ENCODE data around the gene SH3BP5L. TPM values are rescaled to one million over a fixed set of nuclear protein-coding genes. Genes with fewer than 3 reads are reported as not detected.

SH3BP5L gene
- total RNA-seq, 4 donors from 2014 or later: 23.5 to 41.2 (median 29.4) TPM

DNA sequence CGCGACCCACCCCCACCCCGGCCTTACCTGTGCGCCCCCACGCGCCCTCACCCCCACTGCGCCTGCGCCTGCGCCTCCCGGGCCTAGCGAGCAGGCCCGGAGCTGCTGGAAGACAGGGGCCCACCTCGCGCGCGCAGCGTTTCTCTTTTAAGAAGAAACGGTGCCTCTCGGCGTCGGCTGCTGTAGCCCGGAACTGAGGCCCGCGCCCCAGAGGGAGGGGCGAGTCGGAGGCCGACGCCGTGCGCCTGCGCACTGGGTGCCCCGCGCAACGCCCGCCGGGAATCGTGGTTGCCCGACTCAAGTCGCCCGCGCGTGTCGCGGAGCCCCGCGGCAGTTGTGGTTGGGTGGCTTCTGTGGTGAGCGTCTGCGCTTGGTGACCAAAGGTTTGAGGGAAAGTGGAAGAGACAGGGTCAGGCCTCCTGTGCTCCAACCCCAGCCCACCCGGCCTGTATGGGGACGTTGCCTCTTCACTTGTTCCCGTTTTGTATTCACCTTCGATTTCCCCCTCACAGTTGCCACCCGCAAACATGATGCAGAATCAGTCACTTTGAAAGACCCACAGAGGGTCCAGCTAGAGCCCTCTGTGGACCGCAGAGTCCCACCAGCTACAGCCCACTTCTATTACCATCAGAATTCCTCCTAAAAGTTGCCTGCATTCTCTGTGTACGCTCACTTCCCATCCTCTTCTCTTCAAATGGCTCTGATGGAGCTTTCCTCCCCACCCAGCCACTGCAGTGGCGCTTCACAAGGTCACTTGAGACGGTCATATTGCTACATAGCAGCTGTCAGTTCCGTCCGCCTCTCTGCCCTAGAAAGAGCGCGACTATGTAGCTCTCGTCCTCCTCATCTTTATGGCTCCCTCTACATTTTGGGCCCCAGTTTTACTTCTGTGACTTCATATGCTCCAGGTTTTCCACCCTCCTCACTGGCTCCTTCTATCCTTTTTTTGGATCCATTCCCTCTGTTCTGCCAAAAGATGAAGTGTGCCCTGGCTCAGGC lies 33.5 kb upstream of the SH3BP5L start, which contains the start of gene ZNF692:
Gene ZNF692 (minus strand): TSS at position 195 of the 999 bp plus-strand sequence. CDS start 776 bp downstream, outside the sequence.
- 6% methylated on average over 47 of the region's 62 CpGs for whole genome bisulfite sequencing
- Histone ChIP-seq H3K4me3 (peak within 1 kb of the TSS; percentile 62), H3K27me3 (no peaks in the 10 kb centered on the region), H3K27ac (peak within 1 kb of the TSS; percentile 89), H3K36me3 (peaks cover 10% of the 10 kb centered on the region), H3K4me1 (peaks cover 43% of the 10 kb centered on the region), H3K9me3 (no peaks in the 10 kb centered on the region)
- DNase-seq (ENCODE audit: low spot score in 2 of 2): peak; percentile 98
- TF ChIP-seq CTCF (IDR thresholded peaks at IDR 0.05): no peak
- peak; percentile 42 to 68 for TF ChIP-seq POLR2A (IDR thresholded peaks at IDR 0.05)
- TF ChIP-seq EP300 (IDR thresholded peaks at IDR 0.05): no peak
- peak in 1 of 3 donors; percentile 65 for TF ChIP-seq POLR2AphosphoS5 (IDR thresholded peaks at IDR 0.05)

DNA sequence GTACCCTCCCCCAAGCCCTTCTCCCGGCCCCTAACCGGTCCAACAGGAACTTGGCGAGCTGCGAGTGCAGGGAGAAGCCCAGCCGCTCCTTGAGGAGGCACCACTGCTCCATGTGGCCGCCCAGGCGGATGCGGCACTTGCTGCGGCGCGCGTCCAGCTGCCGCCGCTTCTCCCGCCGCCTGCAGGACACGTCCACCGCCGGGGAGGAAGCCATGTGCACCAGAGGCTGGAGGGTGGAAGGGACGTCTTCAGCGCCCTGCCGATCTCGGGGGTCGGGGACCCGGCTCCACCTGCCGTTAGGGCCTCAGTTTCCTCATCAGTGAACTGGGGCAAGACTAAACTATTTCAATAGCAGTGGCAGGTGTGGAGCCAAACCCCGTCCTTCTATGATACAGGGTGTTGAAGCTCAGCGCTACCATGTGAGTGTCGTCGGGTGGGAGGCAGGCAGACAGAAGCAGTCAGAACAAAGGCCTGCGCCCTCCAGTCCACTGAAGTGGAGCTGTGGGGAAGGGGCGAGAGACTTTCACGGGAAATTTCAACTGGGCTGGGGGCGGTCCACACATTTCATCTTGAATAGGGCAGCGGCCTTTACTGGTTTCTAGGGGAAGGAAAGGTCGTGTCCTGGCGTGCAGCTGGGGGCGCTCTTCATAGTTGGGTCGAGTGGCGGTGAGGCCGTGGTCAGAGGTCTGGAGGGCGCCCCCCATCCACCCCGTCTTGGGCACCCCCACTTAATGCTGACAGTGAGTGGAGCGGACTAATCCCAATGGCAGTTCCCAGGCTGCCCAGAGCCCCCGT lies 32.6 kb upstream of the SH3BP5L start:
- WGBS: 1% methylated on average over 18 of the region's 45 CpGs
- peak overlapping the region; percentile 89 for H3K27ac ChIP-seq
- DNase-seq (ENCODE audit: low spot score in 2 of 2): peak in 1 of 2 donors; percentile 81

GRCh38 chr1:248857749-248858095 lies 32.0 kb upstream of the SH3BP5L start:
- TF ChIP-seq POLR2AphosphoS5 (IDR thresholded peaks at IDR 0.05): no peak
- TF ChIP-seq CTCF (IDR thresholded peaks at IDR 0.05): no peak
- no peak for TF ChIP-seq POLR2A (IDR thresholded peaks at IDR 0.05)
- no peak for TF ChIP-seq EP300 (IDR thresholded peaks at IDR 0.05)
- H3K9me3 ChIP-seq: no peaks in the 10 kb centered on the region
- H3K27ac ChIP-seq: peak overlapping the region; percentile 89
- WGBS: 15% methylated on average over 4 of the region's 4 CpGs
- DNase-seq (ENCODE audit: low spot score in 2 of 2): no peak
- H3K4me1 ChIP-seq: peaks cover 32% of the 10 kb centered on the region
- H3K27me3 ChIP-seq: no peaks in the 10 kb centered on the region
- H3K4me3 ChIP-seq: peak overlapping the region; percentile 62
- H3K36me3 ChIP-seq: peaks cover 20% of the 10 kb centered on the region

More for the DNA sequence above, 32.6 kb upstream of the SH3BP5L start:
- Histone ChIP-seq H3K27me3 (no peaks in the 10 kb centered on the region), H3K9me3 (no peaks in the 10 kb centered on the region), H3K4me3 (peak overlapping the region; percentile 62), H3K4me1 (peaks cover 37% of the 10 kb centered on the region), H3K36me3 (peaks cover 17% of the 10 kb centered on the region)
- peak in 1 of 3 donors; percentile 37 for TF ChIP-seq POLR2AphosphoS5 (IDR thresholded peaks at IDR 0.05)
- TF ChIP-seq POLR2A (IDR thresholded peaks at IDR 0.05): no peak
- TF ChIP-seq CTCF (IDR thresholded peaks at IDR 0.05): peak in 1 of 2 donors; percentile 23
- TF ChIP-seq EP300 (IDR thresholded peaks at IDR 0.05): no peak

GRCh38 chr1:248857201-248857600 lies 31.5 kb upstream of the SH3BP5L start:
- whole genome bisulfite sequencing: 89% methylated on average over 4 of the region's 7 CpGs
- Histone ChIP-seq H3K27ac (peak overlapping the region; percentile 89), H3K27me3 (no peaks in the 10 kb centered on the region), H3K4me3 (peak overlapping the region; percentile 62), H3K36me3 (peaks cover 20% of the 10 kb centered on the region), H3K4me1 (peaks cover 28% of the 10 kb centered on the region), H3K9me3 (no peaks in the 10 kb centered on the region)
- no peak for DNase-seq (ENCODE audit: low spot score in 2 of 2)
- TF ChIP-seq POLR2AphosphoS5 (IDR thresholded peaks at IDR 0.05) (no peak), EP300 (IDR thresholded peaks at IDR 0.05) (no peak), CTCF (IDR thresholded peaks at IDR 0.05) (no peak), POLR2A (IDR thresholded peaks at IDR 0.05) (no peak)

Measured in suprapubic skin (tissue), 4 donors.